Effector CD4-positive, alpha-beta T cell (primary cell): ENCODE measurements around the gene IL11.

ENCODE experiments used
- DNase-seq: peaks from one replicate; pipeline ENCODE4 v3.0.0-alpha.2; 2020

IL11 gene

GRCh38 chr19:55369653-55370304, 484 bp downstream of the IL11 start:
- DNase-seq: no peak

GRCh38 chr19:55368701-55369563, 1.3 kb downstream of the IL11 start:
- DNase-seq: no peak

GRCh38 chr19:55368106-55368505, 2.2 kb downstream of the IL11 start:
- DNase-seq: no peak

- no peak for DNase-seq
Measured at GRCh38 chr19:55366790-55367189, 3.5 kb downstream of the IL11 start.

GRCh38 chr19:55365964-55366363, 4.3 kb downstream of the IL11 start:
- DNase-seq: no peak

- DNase-seq: no peak
Measured at GRCh38 chr19:55365245-55365644, 5.0 kb downstream of the IL11 start.

- DNase-seq: no peak
Measured at GRCh38 chr19:55362990-55363716, 7.1 kb downstream of the IL11 start, which contains the start of gene GARIN5B. Gene GARIN5B, minus strand, starts transcription at chr19:55363260. Its CDS starts 194 bp downstream, at chr19:55363066.

DNA sequence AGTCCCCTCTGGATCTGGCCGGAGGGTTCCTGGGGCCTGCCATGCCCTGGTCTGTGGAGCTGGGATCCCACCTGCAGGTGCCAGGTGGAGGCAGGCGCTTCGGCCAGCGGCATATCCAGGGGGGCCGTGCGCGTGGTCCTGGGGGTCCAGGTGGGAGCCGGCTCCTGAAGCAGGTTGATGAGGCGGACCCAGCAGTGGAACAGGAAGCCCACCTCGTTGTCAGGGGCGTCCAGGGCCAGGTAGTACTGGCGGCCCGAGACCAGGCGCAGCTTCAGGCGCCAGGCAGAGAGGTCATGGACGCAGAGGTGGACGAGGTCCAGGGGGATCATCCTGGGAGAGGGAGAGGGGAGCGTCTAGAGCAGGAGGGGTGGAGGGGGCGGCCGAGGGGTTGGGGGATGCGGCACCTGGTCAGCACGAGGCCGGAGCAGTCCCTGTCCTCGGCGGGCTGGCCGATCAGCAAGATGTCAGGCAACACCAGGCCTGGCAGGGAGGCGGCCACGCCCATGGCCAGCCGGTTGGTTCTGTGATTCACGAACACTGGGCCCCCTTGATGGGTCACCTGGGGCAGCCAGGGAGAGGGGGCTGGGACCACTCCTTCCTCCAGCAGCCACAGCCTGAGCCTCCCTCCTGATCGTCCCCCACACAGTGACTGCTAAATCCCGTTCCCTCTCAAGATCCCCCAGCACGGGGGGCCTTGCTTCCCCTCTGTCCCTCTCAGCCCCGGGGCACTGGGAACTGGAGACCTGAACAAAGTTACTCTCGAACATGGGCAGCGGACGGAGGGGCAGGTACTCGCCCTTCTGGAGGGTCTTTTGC, 7.9 kb downstream of the IL11 start:
- no peak for DNase-seq

- no peak for DNase-seq
Measured at GRCh38 chr19:55360902-55361301, 9.4 kb downstream of the IL11 start.

- DNase-seq: no peak
Measured at GRCh38 chr19:55358943-55359908, 11.0 kb downstream of the IL11 start.

- DNase-seq: no peak
Measured at GRCh38 chr19:55358493-55358892, 11.8 kb downstream of the IL11 start.

- no peak for DNase-seq
Measured at GRCh38 chr19:55355213-55355821, 14.9 kb downstream of the IL11 start.

DNA sequence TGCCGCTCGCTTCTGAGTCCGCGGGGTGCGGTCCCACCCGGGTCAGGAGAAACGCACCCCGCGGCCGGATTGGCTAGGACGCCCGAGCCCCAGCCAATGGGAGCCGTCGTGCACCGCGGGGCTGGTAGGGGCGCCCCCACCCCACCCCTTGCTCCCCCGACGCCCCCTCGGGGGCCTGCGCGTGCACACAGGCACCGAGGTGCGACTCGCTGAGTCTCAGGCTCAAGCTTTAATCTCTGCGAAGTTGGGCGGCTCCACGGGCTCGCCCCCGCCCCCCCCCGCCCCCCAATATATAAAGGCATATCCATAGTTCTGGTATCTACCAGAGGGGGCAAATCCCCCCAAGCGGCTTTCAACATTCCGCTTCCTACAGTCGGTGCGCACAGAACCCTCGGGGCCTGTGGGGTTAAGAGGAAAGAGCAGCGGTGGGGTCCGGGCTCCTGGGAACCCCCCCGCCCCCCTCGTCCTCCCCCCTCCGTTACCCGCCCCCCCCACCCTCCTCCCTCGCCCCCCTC, 15.5 kb downstream of the IL11 start, which contains the start of gene COX6B2:
Gene COX6B2, minus strand, starts transcription at position 22 of the 515 bp plus-strand sequence. CDS start 198 bp downstream, outside the sequence.
- DNase-seq: no peak

- peak; percentile 55 for DNase-seq
Measured at GRCh38 chr19:55353803-55354697, 16.2 kb downstream of the IL11 start.

- no peak for DNase-seq
Measured at GRCh38 chr19:55353356-55353802, 16.9 kb downstream of the IL11 start.

DNA sequence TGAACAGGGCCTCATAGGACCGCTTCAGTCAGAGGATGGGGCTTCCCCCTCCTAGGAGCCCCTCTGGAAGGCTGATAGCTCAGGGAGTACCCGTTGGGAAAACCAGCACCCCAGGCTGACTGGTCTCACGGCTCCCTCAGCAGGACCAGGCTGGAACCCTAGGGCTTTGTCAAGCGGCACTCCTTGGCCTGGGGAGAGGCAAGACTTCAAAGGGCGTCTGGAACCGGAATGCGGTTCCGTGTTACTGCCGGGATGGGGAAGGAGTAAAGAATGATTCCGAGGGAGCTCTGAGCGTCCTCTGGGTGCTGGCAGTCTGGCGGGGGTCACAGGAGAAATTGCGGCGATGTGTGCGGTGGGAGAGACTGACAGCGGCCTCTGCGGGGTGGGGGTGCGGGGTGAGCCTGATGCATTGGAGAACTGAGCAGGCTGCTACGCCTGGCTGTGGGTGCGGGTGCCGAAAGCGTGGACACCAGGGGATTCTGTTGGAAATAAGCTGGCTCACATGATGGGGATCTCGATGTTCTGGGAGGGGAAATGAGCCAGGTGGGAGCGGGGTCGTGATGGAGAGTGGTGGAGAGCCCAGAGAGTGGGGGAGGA, 17.6 kb downstream of the IL11 start:
- no peak for DNase-seq

DNA sequence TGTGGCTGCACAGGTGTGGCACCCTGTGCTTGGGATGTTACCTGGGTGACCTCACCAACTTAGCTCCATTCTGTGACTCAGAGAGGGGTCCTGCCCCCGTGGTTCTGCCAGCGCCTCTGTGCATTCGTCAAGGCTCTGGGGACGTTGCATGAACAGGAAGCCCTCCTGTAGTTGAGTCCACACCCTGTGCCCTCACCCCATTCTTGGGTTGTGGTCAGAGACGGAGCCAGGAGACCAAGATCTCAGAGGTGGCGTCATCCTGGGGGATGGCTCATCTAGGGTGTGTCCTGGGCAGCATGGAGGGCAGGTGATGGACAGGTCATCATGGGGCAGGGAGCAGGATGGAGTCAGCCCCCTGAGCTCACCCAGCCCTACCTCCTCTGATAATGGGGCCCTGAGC, 18.2 kb downstream of the IL11 start:
- DNase-seq: no peak

- no peak for DNase-seq
Measured at GRCh38 chr19:55350620-55351315, 19.5 kb downstream of the IL11 start.
